Suppressor macrophage treated with lipopolysaccharide for 4 hours (primary cell): ENCODE measurements around the gene MRPL37.
A peak's percentile ranks its signal among the peaks of the same experiment; 100 is the strongest.
"Not testable (repeated sequence)": the region's sequence is repeated elsewhere in the genome, so short reads cannot be mapped to it uniquely, and the experiment has no call there.

Source experiments
- DNase-seq: peaks from one replicate; pipeline ENCODE4 v3.0.0-alpha.2; 2020

The MRPL37 gene

GRCh38 chr1:54172614-54173599, 27.1 kb upstream of the MRPL37 start:
- no peak for DNase-seq

GRCh38 chr1:54173681-54174080, 26.3 kb upstream of the MRPL37 start:
- DNase-seq, result no peak

GRCh38 chr1:54174106-54174505, 25.9 kb upstream of the MRPL37 start:
- DNase-seq, result no peak

- DNase-seq, result no peak
Measured at GRCh38 chr1:54176621-54177327, 23.2 kb upstream of the MRPL37 start.

- DNase-seq, result no peak
Measured at GRCh38 chr1:54177726-54178125, 22.2 kb upstream of the MRPL37 start.

GRCh38 chr1:54178296-54179070, 21.5 kb upstream of the MRPL37 start:
- DNase-seq, result no peak

- DNase-seq, result no peak
Measured at GRCh38 chr1:54180701-54181360, 19.1 kb upstream of the MRPL37 start.

- DNase-seq, result no peak
Measured at GRCh38 chr1:54186056-54186455, 13.9 kb upstream of the MRPL37 start.

GRCh38 chr1:54188291-54188690, 11.7 kb upstream of the MRPL37 start:
- no peak for DNase-seq

- no peak for DNase-seq
Measured at GRCh38 chr1:54190526-54190925, 9.4 kb upstream of the MRPL37 start.

- DNase-seq, result no peak
Measured at GRCh38 chr1:54191525-54191924, 8.4 kb upstream of the MRPL37 start.

- no peak for DNase-seq
Measured at GRCh38 chr1:54193453-54193852, 6.5 kb upstream of the MRPL37 start.

GRCh38 chr1:54199151-54199764, 709 bp upstream of the MRPL37 start:
- peak; percentile 19 for DNase-seq

- DNase-seq, result no peak
Measured at GRCh38 chr1:54200519-54200997, 591 bp downstream of the MRPL37 start.

- DNase-seq, result no peak
Measured at GRCh38 chr1:54204199-54204598, 4.2 kb downstream of the MRPL37 start.

- DNase-seq, result no peak
Measured at GRCh38 chr1:54207287-54207686, 7.3 kb downstream of the MRPL37 start.

- not testable (repeated sequence) for DNase-seq
Measured at GRCh38 chr1:54207896-54208295, 7.9 kb downstream of the MRPL37 start.

GRCh38 chr1:54212872-54213271, 12.9 kb downstream of the MRPL37 start:
- DNase-seq, result no peak

GRCh38 chr1:54215523-54215922, 15.6 kb downstream of the MRPL37 start:
- no peak for DNase-seq

GRCh38 chr1:54218883-54219687, 19.1 kb downstream of the MRPL37 start:
- DNase-seq, result no peak

- DNase-seq, result no peak
Measured at GRCh38 chr1:54219688-54220003, 19.7 kb downstream of the MRPL37 start.
